Caco-2 (cell line): ENCODE results near the gene USP25. TPM values are rescaled to one million over a fixed set of nuclear protein-coding genes. Genes with fewer than 3 reads are reported as not detected.

Source experiments
- BruUV-seq: library from RNA; stranded (reverse); fragments of 400-500 nt; replicated peaks from 2 replicates; lab custom pipeline; 2021; lab: Mats Ljungman, UMichigan
- CTCF ChIA-PET: fragments of 300-600 bp; sonication (Branson Sonifier 250); formaldehyde crosslinking; loops from one replicate; lab custom pipeline; 2022; ENCODE audit warnings: antibody characterized with exemption; lab: Charles Lee
- POLR2A ChIA-PET: fragments of 300-600 bp; sonication (Branson Sonifier 250); formaldehyde crosslinking; loops from one replicate; lab custom pipeline; 2022; ENCODE audit warnings: antibody characterized with exemption; lab: Charles Lee
- DNase-seq, 2 experiments: peaks; one replicate each; pipeline versions ENCODE4 v3.0.0 to v3.0.0-alpha.2; 2020 to 2022
- H3K27me3 ChIP-seq: replicated peaks from 2 replicates; pipeline ENCODE4 v1.6.0; 2011; ENCODE audit warnings: low read length; ENCODE audit not compliant: control insufficient read depth, insufficient read depth
- H3K36me3 ChIP-seq: 2 replicates; pipeline ENCODE4 v1.5.1; 2011; ENCODE audit warnings: low read length; ENCODE audit not compliant: control insufficient read depth, insufficient read depth
- H3K4me1 ChIP-seq: fragments of 250-450 bp; sonication (Bioruptor Pico); 2 replicates; pipeline ENCODE4 v1.5.1; 2020; ENCODE audit warnings: mild to moderate bottlenecking
- H3K4me3 ChIP-seq: 2 replicates; pipeline ENCODE4 v1.5.1; 2011; ENCODE audit warnings: low read depth, mild to moderate bottlenecking, control low read depth, low read length
- H3K9me3 ChIP-seq: fragments of 250-450 bp; sonication (Bioruptor Pico); 2 replicates; pipeline ENCODE4 v1.5.1; 2020; ENCODE audit warnings: mild to moderate bottlenecking, moderate library complexity
- H3K27ac Mint-ChIP-seq: one replicate; pipeline ENCODE4 v1.8.0; 2022; ENCODE audit warnings: mixed read lengths; ENCODE audit not compliant: unreplicated experiment
- H3K27me3 Mint-ChIP-seq: one replicate; pipeline ENCODE4 v1.8.0; 2022; ENCODE audit warnings: mixed read lengths; ENCODE audit not compliant: insufficient read depth, unreplicated experiment
- H3K36me3 Mint-ChIP-seq: one replicate; pipeline ENCODE4 v1.8.0; 2022; ENCODE audit warnings: mild to moderate bottlenecking, mixed read lengths; ENCODE audit not compliant: insufficient read depth, unreplicated experiment
- H3K4me1 Mint-ChIP-seq: one replicate; pipeline ENCODE4 v1.8.0; 2022; ENCODE audit warnings: low read depth, mixed read lengths; ENCODE audit not compliant: unreplicated experiment
- H3K4me3 Mint-ChIP-seq: one replicate; pipeline ENCODE4 v1.8.0; 2022; ENCODE audit warnings: mild to moderate bottlenecking, moderate library complexity, mixed read lengths; ENCODE audit not compliant: unreplicated experiment
- H3K9me3 Mint-ChIP-seq: one replicate; pipeline ENCODE4 v1.8.0; 2022; ENCODE audit warnings: mixed read lengths; ENCODE audit not compliant: unreplicated experiment
- CTCF ChIP-seq, 2 experiments: fragments of 200-600 bp in 1 of 2; IDR thresholded peaks; 1 replicate in 1 of 2; 2 replicates in 1 of 2; pipeline versions ENCODE4 v1.5.1 to v1.8.0; 2011 to 2022; ENCODE audit warnings: antibody characterized with exemption in 1 of 2, control low read depth in 1 of 2, inconsistent platforms in 1 of 2, low read depth in 1 of 2, low read length in 1 of 2, mild to moderate bottlenecking in 1 of 2, moderate library complexity in 1 of 2; ENCODE audit not compliant: insufficient read depth in 1 of 2, severe bottlenecking in 1 of 2, unreplicated experiment in 1 of 2
- intact Hi-C: fragments of 100-400 bp; cut with micrococcal nuclease; formaldehyde crosslinking; loops from one replicate; pipeline ENCODE4 v1.10.0; 2022; ENCODE audit not compliant: unreplicated experiment
- total RNA-seq: library from RNA; stranded (reverse); gene quantifications from 2 replicates; pipeline ENCODE4 v1.2.3, GENCODE V29; 2022

Gene USP25
- total RNA-seq, 1 experiment from 2014 or later = 44.3 TPM

- no TSS peak for BruUV-seq
- H3K4me1 Mint-ChIP-seq = no peaks in the 10 kb centered on the region
- Histone ChIP-seq H3K27me3 (no peaks in the 10 kb centered on the region), H3K36me3 (no peaks in the 10 kb centered on the region; the same call in 1 of the 2 replicates), H3K4me3 (no peak overlapping the region), H3K9me3 (no peaks in the 10 kb centered on the region), H3K4me1 (no peaks in the 10 kb centered on the region)
- no peak for DNase-seq
- no peak for TF ChIP-seq CTCF (IDR thresholded peaks at IDR 0.05; ENCODE audit: insufficient read depth in 1 of 2, low read depth in 1 of 2, low read length in 1 of 2, severe bottlenecking in 1 of 2, unreplicated experiment in 1 of 2)
- no peak overlapping the region for H3K4me3 Mint-ChIP-seq
- no peak overlapping the region for H3K27ac Mint-ChIP-seq
- ChIA-PET CTCF (no interaction called here), POLR2A (no interaction called here)
- no peaks in the 10 kb centered on the region for H3K27me3 Mint-ChIP-seq
- H3K36me3 Mint-ChIP-seq = peaks cover 26% of the 10 kb centered on the region
- intact Hi-C loops = loop anchor here (2.0 to 5.0 kb wide), 3 partner anchors 93 to 233 kb away; no protein-coding TSS in a partner anchor
- H3K9me3 Mint-ChIP-seq = no peaks in the 10 kb centered on the region
These were observed 95.9 kb downstream of the USP25 start for GRCh38 chr21:15825700-15826099.

- BruUV-seq = no TSS peak
- TF ChIP-seq CTCF (IDR thresholded peaks at IDR 0.05; ENCODE audit: insufficient read depth in 1 of 2, low read depth in 1 of 2, low read length in 1 of 2, severe bottlenecking in 1 of 2, unreplicated experiment in 1 of 2) = peak; percentile 63 to 76
- Mint-ChIP-seq H3K4me1 (no peaks in the 10 kb centered on the region), H3K4me3 (no peak overlapping the region), H3K27me3 (no peaks in the 10 kb centered on the region), H3K36me3 (peaks cover 29% of the 10 kb centered on the region), H3K27ac (no peak overlapping the region), H3K9me3 (no peaks in the 10 kb centered on the region)
- ChIA-PET POLR2A (no interaction called here), CTCF (no interaction called here)
- H3K9me3 ChIP-seq = no peaks in the 10 kb centered on the region
- no peak overlapping the region for H3K4me3 ChIP-seq
- no peaks in the 10 kb centered on the region for H3K27me3 ChIP-seq
- no peaks in the 10 kb centered on the region for H3K4me1 ChIP-seq
- H3K36me3 ChIP-seq = no peaks in the 10 kb centered on the region; the same call in 1 of the 2 replicates
- DNase-seq = peak; percentile 43 to 71
- intact Hi-C loops = loop anchor here (2.0 to 5.0 kb wide), 3 partner anchors 94 to 233 kb away; no protein-coding TSS in a partner anchor
These were observed 96.5 kb downstream of the USP25 start for GRCh38 chr21:15826147-15826780.

- Mint-ChIP-seq H3K4me3 (no peak overlapping the region), H3K9me3 (no peaks in the 10 kb centered on the region), H3K4me1 (no peaks in the 10 kb centered on the region), H3K27me3 (no peaks in the 10 kb centered on the region), H3K27ac (no peak overlapping the region), H3K36me3 (peaks cover 37% of the 10 kb centered on the region)
- BruUV-seq = no TSS peak
- Histone ChIP-seq H3K4me1 (no peaks in the 10 kb centered on the region), H3K9me3 (no peaks in the 10 kb centered on the region), H3K27me3 (no peaks in the 10 kb centered on the region), H3K4me3 (no peak overlapping the region), H3K36me3 (no peaks in the 10 kb centered on the region; the same call in 1 of the 2 replicates)
- intact Hi-C loops = loop anchor here (2.0 to 5.0 kb wide), 3 partner anchors 95 to 234 kb away; no protein-coding TSS in a partner anchor
- no peak for DNase-seq
- CTCF ChIA-PET = no interaction called here
- no peak for TF ChIP-seq CTCF (IDR thresholded peaks at IDR 0.05; ENCODE audit: insufficient read depth in 1 of 2, low read depth in 1 of 2, low read length in 1 of 2, severe bottlenecking in 1 of 2, unreplicated experiment in 1 of 2)
- POLR2A ChIA-PET = no interaction called here
These were observed 97.3 kb downstream of the USP25 start for GRCh38 chr21:15826908-15827601.
